ENCODE results near the gene GUCY2F. TPM values are rescaled to one million over a fixed set of nuclear protein-coding genes. Genes with fewer than 3 reads are reported as not detected.

GUCY2F gene
- total and polyA plus RNA-seq, 8 donors, result not detected

DNA sequence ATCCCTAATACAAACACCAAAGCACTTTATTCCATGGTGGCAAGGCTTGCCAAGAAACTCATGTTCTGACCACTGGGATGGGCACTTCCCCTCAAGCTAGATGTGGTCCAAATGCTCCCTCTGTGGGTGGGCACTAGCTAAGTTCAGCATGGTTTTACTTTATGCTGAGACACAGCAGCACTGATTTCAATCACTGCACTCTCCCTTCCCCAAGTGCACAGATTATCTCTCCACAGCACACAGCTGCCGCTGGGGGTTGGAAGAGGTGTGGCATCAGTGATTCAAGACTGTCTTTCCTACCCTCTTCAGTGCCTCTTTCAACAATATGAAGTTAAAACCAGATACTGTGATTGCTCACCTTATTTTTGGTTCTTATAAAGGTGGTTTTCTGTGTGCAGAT lies 16.5 kb upstream of the GUCY2F start:
- TF ChIP-seq, protein P1, sequence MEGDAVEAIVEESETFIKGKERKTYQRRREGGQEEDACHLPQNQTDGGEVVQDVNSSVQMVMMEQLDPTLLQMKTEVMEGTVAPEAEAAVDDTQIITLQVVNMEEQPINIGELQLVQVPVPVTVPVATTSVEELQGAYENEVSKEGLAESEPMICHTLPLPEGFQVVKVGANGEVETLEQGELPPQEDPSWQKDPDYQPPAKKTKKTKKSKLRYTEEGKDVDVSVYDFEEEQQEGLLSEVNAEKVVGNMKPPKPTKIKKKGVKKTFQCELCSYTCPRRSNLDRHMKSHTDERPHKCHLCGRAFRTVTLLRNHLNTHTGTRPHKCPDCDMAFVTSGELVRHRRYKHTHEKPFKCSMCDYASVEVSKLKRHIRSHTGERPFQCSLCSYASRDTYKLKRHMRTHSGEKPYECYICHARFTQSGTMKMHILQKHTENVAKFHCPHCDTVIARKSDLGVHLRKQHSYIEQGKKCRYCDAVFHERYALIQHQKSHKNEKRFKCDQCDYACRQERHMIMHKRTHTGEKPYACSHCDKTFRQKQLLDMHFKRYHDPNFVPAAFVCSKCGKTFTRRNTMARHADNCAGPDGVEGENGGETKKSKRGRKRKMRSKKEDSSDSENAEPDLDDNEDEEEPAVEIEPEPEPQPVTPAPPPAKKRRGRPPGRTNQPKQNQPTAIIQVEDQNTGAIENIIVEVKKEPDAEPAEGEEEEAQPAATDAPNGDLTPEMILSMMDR (IDR thresholded peaks at IDR 0.05), result no peak
- H3K4me3 ChIP-seq, result no peak overlapping the region
- H3K27ac ChIP-seq, result no peak overlapping the region
- H3K27me3 ChIP-seq, result peaks cover 0 to 28% (median 0%) of the 10 kb centered on the region in 4 donors
- no peak for DNase-seq
- no peak for FAIRE-seq
- no peaks in the 10 kb centered on the region for H3K9me3 ChIP-seq
- H3K4me1 ChIP-seq, result no peaks in the 10 kb centered on the region
- H3K36me3 ChIP-seq, result no peaks in the 10 kb centered on the region
- intact Hi-C loops (cut with DNase I), result no loop called here
- no peak for ATAC-seq
- WGBS, 2 donors, result 61 to 63% methylated on average over 1 of the region's 1 CpG

DNA sequence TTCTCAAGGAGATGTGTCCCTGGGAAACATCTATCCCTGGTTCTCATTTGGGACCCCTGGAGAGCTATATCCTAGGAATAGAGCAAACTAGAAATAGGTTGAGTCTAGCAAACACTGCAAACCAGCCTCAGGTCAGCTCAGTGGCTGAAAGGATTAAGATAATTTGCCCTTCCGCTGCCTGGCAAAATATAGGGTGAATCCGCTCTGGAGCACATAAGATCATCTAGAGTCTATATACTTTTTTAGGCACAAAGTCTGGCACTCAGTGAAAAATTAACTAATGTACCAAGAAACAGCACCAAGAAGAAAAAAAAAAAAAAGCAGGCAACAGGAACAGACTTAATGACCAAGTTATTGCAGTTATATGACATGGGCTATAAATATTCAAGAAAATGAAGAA lies 7.3 kb upstream of the GUCY2F start:
- no peak overlapping the region for H3K4me3 ChIP-seq
- no peaks in the 10 kb centered on the region for H3K4me1 ChIP-seq
- H3K36me3 ChIP-seq, result no peaks in the 10 kb centered on the region
- ATAC-seq (no peak), FAIRE-seq (no peak), DNase-seq (no peak)
- WGBS, 2 donors, result 64 to 88% methylated on average over 2 of the region's 2 CpGs
- intact Hi-C loops (cut with DNase I), result loop anchor here in 2 of 3 donors (5.0 to 10.0 kb wide), 2 partner anchors 143 to 146 kb away; no protein-coding TSS in a partner anchor
- no peaks in the 10 kb centered on the region for H3K9me3 ChIP-seq
- H3K27ac ChIP-seq, result no peak overlapping the region
- TF ChIP-seq, protein P1 (IDR thresholded peaks at IDR 0.05), result no peak
- peaks cover 0 to 12% (median 2%) of the 10 kb centered on the region in 4 donors for H3K27me3 ChIP-seq

DNA sequence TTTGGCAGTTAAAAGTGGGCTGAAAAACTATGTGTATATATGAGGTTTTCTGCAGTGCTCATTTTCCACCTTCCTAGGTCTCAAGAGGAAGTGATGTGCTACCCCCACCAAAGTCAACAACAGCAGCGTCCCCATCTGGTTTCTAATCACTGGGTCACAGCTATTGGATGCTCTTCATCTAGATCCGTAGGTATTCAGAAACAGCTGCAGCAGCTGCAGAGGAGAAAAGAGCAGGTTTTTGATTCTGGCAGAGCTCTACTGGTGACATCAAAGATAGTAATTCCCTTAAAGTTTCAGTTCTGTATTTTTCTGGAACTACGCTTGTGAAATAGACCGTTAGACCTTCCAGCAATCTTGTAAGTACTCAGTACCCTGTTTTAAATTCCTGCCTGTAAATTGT lies 5.8 kb upstream of the GUCY2F start:
- H3K4me3 ChIP-seq, result no peak overlapping the region
- FAIRE-seq (no peak), DNase-seq (no peak), ATAC-seq (no peak)
- no peaks in the 10 kb centered on the region for H3K36me3 ChIP-seq
- H3K27ac ChIP-seq, result no peak overlapping the region
- H3K4me1 ChIP-seq, result no peaks in the 10 kb centered on the region
- WGBS, 2 donors, result 30 to 42% methylated on average over 4 of the region's 4 CpGs
- intact Hi-C loops (cut with DNase I), result loop anchor here in 2 of 3 donors (5.0 to 10.0 kb wide), 2 partner anchors 145 to 147 kb away; no protein-coding TSS in a partner anchor
- H3K27me3 ChIP-seq, result peaks cover 0 to 24% (median 3%) of the 10 kb centered on the region in 4 donors
- no peaks in the 10 kb centered on the region for H3K9me3 ChIP-seq
- TF ChIP-seq, protein P1 (IDR thresholded peaks at IDR 0.05), result no peak

DNA sequence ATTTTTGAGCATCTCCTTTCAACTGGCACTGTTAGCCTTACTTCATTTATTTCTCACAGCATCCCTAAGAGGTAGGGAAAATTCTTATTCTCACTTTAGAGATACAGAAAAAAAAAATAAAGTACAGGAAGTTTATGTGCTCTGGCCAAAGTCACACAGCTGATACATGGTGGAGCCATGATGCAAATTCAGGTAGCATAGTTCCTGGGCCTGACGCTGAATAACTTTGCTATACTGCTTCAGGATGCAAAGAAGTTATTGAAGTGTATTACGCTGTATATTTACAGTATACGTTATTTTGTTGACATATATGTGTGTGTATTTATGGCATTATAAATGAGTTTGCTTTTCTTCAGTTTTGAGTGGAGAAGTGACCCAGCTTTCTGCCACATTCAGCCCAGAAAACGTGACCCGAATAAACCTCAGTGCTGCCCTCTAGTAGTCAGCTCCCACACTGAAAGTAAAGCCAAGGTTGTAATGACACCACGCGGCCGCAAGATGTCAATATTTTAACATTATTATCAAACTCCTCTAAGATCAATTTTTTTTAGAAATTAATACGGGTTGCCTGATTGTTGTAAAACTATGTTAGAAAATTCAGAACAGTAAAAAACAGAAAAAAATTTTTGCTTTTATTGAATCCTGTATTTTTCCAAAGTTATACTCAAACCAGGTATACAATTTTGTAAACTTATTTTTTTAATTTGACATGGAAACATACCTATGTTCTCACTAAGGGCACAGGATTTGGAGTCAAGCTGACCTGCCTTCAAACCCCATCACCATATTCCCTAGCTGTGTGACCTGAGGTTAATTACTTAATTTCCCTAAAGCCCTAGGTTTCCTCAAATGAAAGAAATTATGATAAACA lies 3.8 kb upstream of the GUCY2F start:
- H3K36me3 ChIP-seq, result no peaks in the 10 kb centered on the region
- TF ChIP-seq, protein P1 (IDR thresholded peaks at IDR 0.05), result peak; percentile 93 to 97 (median 96)
- intact Hi-C loops (cut with DNase I), result loop anchor here in 2 of 3 donors (5.0 to 10.0 kb wide), 2 partner anchors 147 to 149 kb away; no protein-coding TSS in a partner anchor
- peaks cover 0 to 27% (median 3%) of the 10 kb centered on the region in 4 donors for H3K27me3 ChIP-seq
- H3K4me3 ChIP-seq, result no peak overlapping the region
- no peaks in the 10 kb centered on the region for H3K4me1 ChIP-seq
- H3K27ac ChIP-seq, result no peak overlapping the region
- H3K9me3 ChIP-seq, result no peaks in the 10 kb centered on the region
- 10 to 11% methylated on average over 9 of the region's 9 CpGs for WGBS, 2 donors
- DNase-seq (peak; percentile 26 to 77 (median 44)), FAIRE-seq (peak; percentile 99), ATAC-seq (peak; percentile 66 to 96 (median 88))
